ENCODE results near the gene LGSN.
"Not testable (repeated sequence)": the region's sequence is repeated elsewhere in the genome, so short reads cannot be mapped to it uniquely, and the experiment has no call there.

LGSN gene

DNA sequence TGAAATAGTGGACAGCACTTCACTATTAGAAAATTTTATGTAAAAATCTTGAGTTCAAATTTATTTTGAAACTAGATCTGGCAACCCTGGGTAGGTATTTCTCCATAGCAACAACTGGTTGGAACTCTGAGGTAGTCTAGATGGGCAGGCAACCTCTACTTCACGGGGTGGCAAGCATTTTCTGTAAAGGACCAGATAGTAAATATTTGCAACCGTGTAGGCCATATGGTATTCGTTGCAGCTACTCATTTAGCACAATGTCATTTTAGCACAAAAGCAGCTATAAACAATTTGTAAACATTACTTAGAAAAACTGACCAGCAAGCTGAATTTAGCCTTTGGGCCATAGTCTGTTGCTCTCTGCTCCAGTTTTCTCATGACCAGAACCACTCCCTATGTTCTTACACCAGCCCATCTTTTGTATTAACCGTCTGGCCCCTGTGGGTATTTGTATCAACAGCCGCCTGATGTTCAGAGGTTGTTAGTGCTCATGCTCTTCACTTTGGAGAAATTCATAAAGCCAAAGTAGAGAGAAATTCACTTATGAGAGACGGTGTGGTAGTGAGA is 29.2 kb downstream of the LGSN start:
- DNase-seq (ENCODE audit: low read depth), result no peak
- no peak overlapping the region for H3K4me3 ChIP-seq (ENCODE audit: control insufficient read depth, low read depth, low read length)
- no peak for TF ChIP-seq CTCF (conservative IDR thresholded peaks at IDR 0.05; ENCODE audit: control insufficient read depth, insufficient read depth, low read depth, low read length)

DNA sequence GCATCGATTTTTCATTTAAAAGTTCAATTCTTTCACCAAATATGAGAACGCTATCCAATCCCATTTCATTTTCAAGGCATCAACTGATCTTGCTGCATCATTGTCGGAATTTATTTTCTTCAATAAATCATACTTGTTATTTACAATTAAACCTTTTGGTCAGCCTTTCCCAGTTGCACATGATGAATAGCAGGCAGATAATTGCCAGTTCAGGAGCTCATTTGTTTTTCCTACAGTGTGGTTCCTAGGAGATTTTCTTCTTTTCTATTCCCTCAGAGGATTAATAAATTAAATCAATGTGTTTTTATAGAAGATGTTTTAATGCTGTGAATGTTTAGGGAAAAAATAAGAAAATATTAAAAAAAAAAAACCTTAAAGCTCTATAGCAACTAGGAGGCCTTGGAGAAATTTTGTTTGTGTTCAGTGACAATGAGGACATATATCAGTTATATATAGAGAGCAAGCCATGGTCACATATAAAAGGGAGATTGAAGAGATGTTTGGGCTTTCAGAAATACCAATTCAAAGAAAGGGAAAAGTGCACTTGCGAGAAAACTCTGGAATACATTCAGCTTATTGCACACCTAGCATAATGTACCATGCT is 30.4 kb downstream of the LGSN start:
- no peak overlapping the region for H3K4me3 ChIP-seq (ENCODE audit: control insufficient read depth, low read depth, low read length)
- no peak for DNase-seq (ENCODE audit: low read depth)
- no peak for TF ChIP-seq CTCF (conservative IDR thresholded peaks at IDR 0.05; ENCODE audit: control insufficient read depth, insufficient read depth, low read depth, low read length)

- no peak for DNase-seq (ENCODE audit: low read depth)
- no peak overlapping the region for H3K4me3 ChIP-seq (ENCODE audit: control insufficient read depth, low read depth, low read length)
- no peak for TF ChIP-seq CTCF (conservative IDR thresholded peaks at IDR 0.05; ENCODE audit: control insufficient read depth, insufficient read depth, low read depth, low read length)
These were observed 39.1 kb downstream of the LGSN start for GRCh38 chr6:63280639-63281180.

DNA sequence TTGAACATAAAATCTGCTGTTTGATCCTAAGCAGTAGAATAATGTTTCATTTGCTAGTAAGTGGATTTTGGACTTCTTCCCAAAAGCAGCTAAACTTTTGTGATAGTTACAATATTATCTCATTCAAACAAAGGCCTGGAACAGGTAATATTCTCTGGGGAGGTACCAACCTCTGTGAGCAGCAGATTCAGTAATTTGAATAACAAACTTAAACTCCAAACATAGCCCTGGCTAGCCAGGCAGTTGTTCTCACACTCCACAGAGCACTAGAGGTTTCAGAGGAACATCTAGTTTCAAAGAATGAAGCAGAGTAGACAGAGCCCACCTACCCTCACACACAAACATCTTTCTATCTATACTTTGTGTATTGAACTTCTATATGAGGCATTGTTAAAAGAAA is 40.9 kb downstream of the LGSN start:
- no peak for DNase-seq (ENCODE audit: low read depth)
- no peak for TF ChIP-seq CTCF (conservative IDR thresholded peaks at IDR 0.05; ENCODE audit: control insufficient read depth, insufficient read depth, low read depth, low read length)
- H3K4me3 ChIP-seq (ENCODE audit: control insufficient read depth, low read depth, low read length), result no peak overlapping the region

DNA sequence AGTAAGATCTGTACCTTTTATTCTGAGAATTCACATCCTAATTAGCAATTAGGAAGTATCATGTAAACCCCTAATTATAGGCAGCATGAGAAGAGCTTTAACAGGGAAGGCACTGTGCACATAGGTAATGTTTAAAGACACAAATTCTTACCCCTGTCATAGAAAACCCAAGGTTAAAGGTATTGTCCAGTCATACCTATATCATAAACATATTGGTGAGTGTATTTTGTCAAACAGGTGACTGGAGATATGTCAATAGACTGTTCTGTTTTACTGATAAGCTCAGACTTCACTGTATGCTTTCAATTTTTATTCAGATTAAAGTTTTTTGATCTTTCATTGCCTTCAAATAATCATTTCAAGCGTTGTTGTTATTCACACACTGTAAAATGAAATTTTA is 43.8 kb downstream of the LGSN start:
- no peak for DNase-seq (ENCODE audit: low read depth)
- H3K4me3 ChIP-seq (ENCODE audit: control insufficient read depth, low read depth, low read length), result no peak overlapping the region
- no peak for TF ChIP-seq CTCF (conservative IDR thresholded peaks at IDR 0.05; ENCODE audit: control insufficient read depth, insufficient read depth, low read depth, low read length)

- not testable (repeated sequence) for DNase-seq (ENCODE audit: low read depth); H3K4me3 ChIP-seq (ENCODE audit: control insufficient read depth, low read depth, low read length)
These were observed 44.9 kb downstream of the LGSN start for GRCh38 chr6:63274795-63275430.

GRCh38 chr6:63272397-63272796 is 47.4 kb downstream of the LGSN start:
- H3K4me3 ChIP-seq (ENCODE audit: control insufficient read depth, low read depth, low read length), result no peak overlapping the region
- peak; percentile 49 for DNase-seq (ENCODE audit: low read depth)
- TF ChIP-seq CTCF (conservative IDR thresholded peaks at IDR 0.05; ENCODE audit: control insufficient read depth, insufficient read depth, low read depth, low read length), result no peak

Measured in fibroblast of mammary gland (primary cell).